ENCODE data around the gene ERG. TPM values are rescaled to one million over a fixed set of nuclear protein-coding genes. Genes with fewer than 3 reads are reported as not detected.

ERG gene
- total RNA-seq, 1 experiment from 2014 or later: 0.11 TPM

DNA sequence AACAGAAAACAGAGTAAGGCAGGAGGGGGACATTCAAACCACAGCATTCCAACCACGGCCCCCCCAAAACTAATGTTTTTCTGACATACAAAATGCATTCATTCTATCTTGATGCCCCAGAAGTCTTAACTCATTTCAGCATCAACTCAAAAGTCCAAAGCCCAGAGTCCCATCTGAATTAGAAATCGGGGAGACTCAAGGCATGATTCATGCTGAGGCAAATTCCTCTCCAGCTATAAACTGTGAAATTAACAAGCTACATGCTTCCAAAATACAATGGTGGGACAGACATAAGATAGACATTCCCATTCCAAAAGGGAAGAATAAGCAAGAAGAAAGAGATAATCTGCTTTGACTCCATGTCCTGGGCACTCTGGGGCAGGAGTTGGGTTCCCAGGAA, 167.6 kb downstream of the ERG start:
- Histone ChIP-seq H2BK20ac (ENCODE audit: low read depth, low read length, poor library complexity, severe bottlenecking) (no peak overlapping the region), H3K9me3 (ENCODE audit: control insufficient read depth, low read depth, low read length) (no peaks in the 10 kb centered on the region), H4K8ac (replicated peaks; ENCODE audit: insufficient read length, low read depth, low read length) (no peak overlapping the region), H3K4me2 (ENCODE audit: insufficient read depth, insufficient read length, low read length) (no peak overlapping the region), H4K20me1 (ENCODE audit: control insufficient read depth, insufficient read depth, insufficient read length) (no peaks in the 10 kb centered on the region), H3K27ac (ENCODE audit: insufficient read length, low read depth, low read length) (no peak overlapping the region), H2BK120ac (ENCODE audit: low read depth, low read length, poor library complexity, severe bottlenecking) (no peak overlapping the region), H3K79me2 (ENCODE audit: insufficient read depth, low read length) (no peaks in the 10 kb centered on the region), H3K23me2 (ENCODE audit: insufficient read length, low read depth, low read length, poor library complexity, severe bottlenecking) (no peaks in the 10 kb centered on the region), H2BK12ac (ENCODE audit: insufficient read length, low read depth, low read length) (no peak overlapping the region), H3K14ac (ENCODE audit: insufficient read depth, low read length) (no peak overlapping the region), H3K79me1 (ENCODE audit: insufficient read depth, low read depth, low read length, poor library complexity, severe bottlenecking) (no peaks in the 10 kb centered on the region), H3K4ac (ENCODE audit: low read depth, low read length) (no peak overlapping the region), H3K56ac (ENCODE audit: insufficient read length, low read depth, low read length) (no peak overlapping the region), H3K23ac (ENCODE audit: insufficient read length, low read depth, low read length) (no peak overlapping the region), H4K5ac (ENCODE audit: insufficient read length, low read depth, low read length) (no peak overlapping the region), H3K27me3 (ENCODE audit: insufficient read depth, low read length) (no peaks in the 10 kb centered on the region), H2AK5ac (ENCODE audit: insufficient read length, low read length) (no peak overlapping the region), H2AFZ (ENCODE audit: low read length) (no peak overlapping the region), H2BK15ac (ENCODE audit: low read depth, low read length) (no peak overlapping the region), H4K91ac (ENCODE audit: insufficient read length, low read depth, low read length) (no peak overlapping the region), H3K4me1 (ENCODE audit: insufficient read depth, low read length) (peaks cover 7% of the 10 kb centered on the region), H3K18ac (ENCODE audit: insufficient read length, low read depth, low read length) (no peak overlapping the region), H3T11ph (ENCODE audit: low read length) (no peak overlapping the region), H2BK5ac (ENCODE audit: insufficient read length, low read length) (no peak overlapping the region), H3K9ac (ENCODE audit: extremely low read depth, insufficient read length, low read length) (no peak overlapping the region)
- Mint-ChIP-seq H3K4me3 (no peak overlapping the region), H3K27me3 (ENCODE audit: low read depth) (no peaks in the 10 kb centered on the region), H3K27ac (no peak overlapping the region), H3K36me3 (ENCODE audit: insufficient read depth in 1 of 3, low read depth in 3 of 3) (no peaks in the 10 kb centered on the region; a peak in 2 of 7 replicates), H3K4me1 (peaks cover 6 to 11% of the 10 kb centered on the region in 2 experiments), H3K9me3 (peaks cover 0 to under 1% of the 10 kb centered on the region in 2 experiments; a peak in 2 of 5 replicates)
- TF ChIP-seq, protein P1, sequence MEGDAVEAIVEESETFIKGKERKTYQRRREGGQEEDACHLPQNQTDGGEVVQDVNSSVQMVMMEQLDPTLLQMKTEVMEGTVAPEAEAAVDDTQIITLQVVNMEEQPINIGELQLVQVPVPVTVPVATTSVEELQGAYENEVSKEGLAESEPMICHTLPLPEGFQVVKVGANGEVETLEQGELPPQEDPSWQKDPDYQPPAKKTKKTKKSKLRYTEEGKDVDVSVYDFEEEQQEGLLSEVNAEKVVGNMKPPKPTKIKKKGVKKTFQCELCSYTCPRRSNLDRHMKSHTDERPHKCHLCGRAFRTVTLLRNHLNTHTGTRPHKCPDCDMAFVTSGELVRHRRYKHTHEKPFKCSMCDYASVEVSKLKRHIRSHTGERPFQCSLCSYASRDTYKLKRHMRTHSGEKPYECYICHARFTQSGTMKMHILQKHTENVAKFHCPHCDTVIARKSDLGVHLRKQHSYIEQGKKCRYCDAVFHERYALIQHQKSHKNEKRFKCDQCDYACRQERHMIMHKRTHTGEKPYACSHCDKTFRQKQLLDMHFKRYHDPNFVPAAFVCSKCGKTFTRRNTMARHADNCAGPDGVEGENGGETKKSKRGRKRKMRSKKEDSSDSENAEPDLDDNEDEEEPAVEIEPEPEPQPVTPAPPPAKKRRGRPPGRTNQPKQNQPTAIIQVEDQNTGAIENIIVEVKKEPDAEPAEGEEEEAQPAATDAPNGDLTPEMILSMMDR (conservative IDR thresholded peaks at IDR 0.05): no peak
- no peak for DNase-seq
- WGBS (ENCODE audit: extremely low coverage, insufficient read length, low lambda C conversion rate): no CpG with 5 or more reads among the region's 2 CpGs

Other genes starting within 250 kb of the ERG start
- gene KCNJ15, start 241.5 kb downstream of the ERG start, total RNA-seq (2021): not detected in 2 replicates

All from H9 (cell line).